C4-2B (cell line): Measurements from ENCODE around the gene NRAP.

Experiments used
- CTCF ChIP-seq: fragments of 450-650 bp; conservative IDR thresholded peaks from 2 replicates; pipeline ENCODE4 v1.5.1; 2017; ENCODE audit warnings: mild to moderate bottlenecking
- ZFX ChIP-seq: fragments of 450-650 bp; IDR thresholded peaks from 2 replicates; pipeline ENCODE4 v1.6.1; 2017

- TF ChIP-seq CTCF (no peak), ZFX (no peak)
Measured at GRCh38 chr10:113657544-113657943, 6.3 kb downstream of the NRAP start.
